NT2/D1 (cell line): ENCODE measurements around the gene MVK.

Experiments used
- DNase-seq: peaks from one replicate; pipeline ENCODE4 v3.0.0-alpha.2; 2011; ENCODE audit warnings: low read depth, low spot score
- H3K27me3 ChIP-seq: 2 replicates; pipeline ENCODE4 v1.6.0; 2011; ENCODE audit warnings: mild to moderate bottlenecking; ENCODE audit not compliant: insufficient read length, insufficient read depth
- H3K36me3 ChIP-seq: 2 replicates; pipeline ENCODE4 v1.6.1; 2011; ENCODE audit warnings: mild to moderate bottlenecking, low read length, mixed read lengths; ENCODE audit not compliant: insufficient read depth, insufficient read length
- H3K4me1 ChIP-seq: 2 replicates; pipeline ENCODE4 v1.5.1; 2011; ENCODE audit not compliant: insufficient read depth, insufficient read length
- H3K4me3 ChIP-seq: 2 replicates; pipeline ENCODE4 v1.5.1; 2011; ENCODE audit warnings: low read depth; ENCODE audit not compliant: insufficient read length
- H3K9ac ChIP-seq: 2 replicates; pipeline ENCODE4 v1.6.0; 2011; ENCODE audit warnings: low read depth; ENCODE audit not compliant: insufficient read length
- H3K9me3 ChIP-seq: 2 replicates; pipeline ENCODE4 v1.5.1; 2011; ENCODE audit warnings: mild to moderate bottlenecking, low read length; ENCODE audit not compliant: insufficient read depth
- SUZ12 ChIP-seq: IDR thresholded peaks from 2 replicates; pipeline ENCODE4 v1.6.1; 2011; ENCODE audit not compliant: insufficient read length, insufficient read depth; ENCODE audit errors: extremely low read depth
- YY1 ChIP-seq: IDR thresholded peaks from 2 replicates; pipeline ENCODE4 v1.6.1; 2011; ENCODE audit not compliant: insufficient read length, insufficient read depth
- ZNF274 ChIP-seq: IDR thresholded peaks from 2 replicates; pipeline ENCODE4 v1.6.1; 2011; ENCODE audit warnings: mild to moderate bottlenecking, low read depth, low read length

Gene MVK

DNA sequence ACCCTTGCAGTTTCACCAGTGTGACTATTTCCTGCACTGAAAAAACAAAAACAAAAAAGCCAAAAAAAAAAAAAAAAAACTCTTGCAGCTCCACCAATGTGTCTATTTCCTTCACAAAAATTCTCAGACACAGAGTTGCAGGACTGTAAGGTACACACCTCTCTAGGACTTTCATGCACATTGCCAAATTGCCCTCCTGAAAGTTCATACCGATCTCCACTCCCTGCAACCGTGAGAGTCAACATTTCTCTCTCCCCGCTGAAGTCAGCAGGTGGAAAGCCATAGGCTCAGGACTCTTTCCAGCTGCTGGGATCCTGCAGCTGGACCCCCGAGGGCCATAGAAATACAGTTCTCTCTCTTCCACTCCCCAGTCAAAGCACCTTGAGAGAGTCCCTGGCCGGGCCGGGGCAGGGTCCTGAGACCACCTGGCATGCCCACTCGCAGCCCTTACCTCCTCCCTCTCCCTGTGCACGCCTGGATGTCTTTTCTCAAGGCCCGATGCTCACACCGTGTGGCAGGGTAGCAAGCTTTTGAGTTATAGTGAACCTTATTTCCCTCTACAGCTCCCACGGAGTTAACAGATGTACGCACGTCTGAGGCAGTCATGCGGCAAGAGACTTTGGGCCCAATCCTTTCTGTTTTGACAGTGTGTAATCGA lies 23.9 kb upstream of the MVK start:
- Histone ChIP-seq H3K4me3 (no peak overlapping the region), H3K9me3 (no peaks in the 10 kb centered on the region), H3K36me3 (no peaks in the 10 kb centered on the region), H3K9ac (no peak overlapping the region), H3K27me3 (no peaks in the 10 kb centered on the region), H3K4me1 (peaks cover 10% of the 10 kb centered on the region)
- no peak for DNase-seq
- TF ChIP-seq ZNF274 (no peak), SUZ12 (no peak), YY1 (no peak)

DNA sequence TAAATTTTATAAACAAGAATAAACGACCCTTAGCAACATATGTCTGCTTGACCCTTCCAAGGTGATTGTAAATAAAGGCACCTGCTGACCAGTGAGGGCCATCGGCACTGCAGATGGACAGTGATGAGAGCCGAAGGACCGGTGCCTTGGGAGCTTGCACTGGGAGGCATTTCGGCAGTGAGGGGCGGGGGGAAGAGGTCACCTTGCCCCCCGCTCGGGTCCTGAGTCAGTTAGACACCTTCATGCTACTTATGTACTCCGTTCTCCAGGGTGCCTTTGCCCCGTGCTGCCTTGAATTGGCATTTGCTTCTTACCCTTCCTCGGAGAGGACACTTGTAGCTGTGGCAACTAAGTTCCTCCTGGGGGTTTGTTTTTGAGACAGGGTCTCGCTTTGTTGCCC lies 23.3 kb upstream of the MVK start:
- DNase-seq: no peak
- Histone ChIP-seq H3K4me3 (no peak overlapping the region), H3K9me3 (no peaks in the 10 kb centered on the region), H3K4me1 (peaks cover 4% of the 10 kb centered on the region), H3K9ac (no peak overlapping the region), H3K36me3 (no peaks in the 10 kb centered on the region), H3K27me3 (no peaks in the 10 kb centered on the region)
- TF ChIP-seq YY1: no peak
- no peak for TF ChIP-seq SUZ12
- TF ChIP-seq ZNF274: no peak

DNA sequence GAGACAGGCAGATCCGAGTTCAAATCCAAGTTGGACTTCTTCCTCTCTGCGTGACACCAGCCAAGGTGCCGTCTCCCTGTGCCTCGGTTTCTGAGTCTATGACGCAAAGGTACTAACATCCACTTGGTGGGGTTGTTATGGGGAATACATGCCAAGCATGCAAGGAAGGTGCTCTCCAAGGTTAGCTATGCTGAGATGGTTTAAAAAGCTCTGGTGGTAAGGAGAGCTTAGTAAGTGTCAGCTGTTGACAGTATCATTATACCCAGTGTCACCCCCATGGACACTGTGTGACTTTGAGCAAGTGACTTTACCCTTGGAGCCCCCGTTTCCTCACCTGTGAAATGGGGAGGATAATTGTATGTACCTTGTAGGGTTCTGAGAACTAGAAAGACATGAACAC lies 22.5 kb upstream of the MVK start:
- no peaks in the 10 kb centered on the region for H3K36me3 ChIP-seq
- H3K9ac ChIP-seq: no peak overlapping the region
- no peaks in the 10 kb centered on the region for H3K9me3 ChIP-seq
- no peak overlapping the region for H3K4me3 ChIP-seq
- TF ChIP-seq YY1: no peak
- no peak for TF ChIP-seq ZNF274
- no peak for TF ChIP-seq SUZ12
- peaks cover 3% of the 10 kb centered on the region for H3K4me1 ChIP-seq
- no peaks in the 10 kb centered on the region for H3K27me3 ChIP-seq
- no peak for DNase-seq

DNA sequence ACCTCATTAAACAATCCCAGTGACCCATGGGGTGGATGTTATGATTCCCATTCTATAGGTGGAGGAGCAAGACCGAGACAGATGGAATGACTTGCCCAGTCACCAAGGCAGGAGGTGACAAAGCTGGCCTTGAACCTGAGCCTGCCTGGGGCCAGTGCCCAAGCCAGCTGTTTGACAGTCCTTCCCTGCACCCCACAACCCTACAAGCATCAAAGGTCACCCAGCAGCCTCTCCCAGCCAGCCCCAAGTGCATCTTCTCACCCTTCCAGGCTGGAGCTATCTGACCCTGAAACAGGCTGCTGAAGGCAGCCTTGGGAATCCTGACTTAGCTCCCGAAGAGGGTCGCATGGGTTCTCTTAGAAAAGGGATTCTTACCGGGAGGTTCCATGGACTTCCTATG lies 20.6 kb upstream of the MVK start:
- DNase-seq: no peak
- Histone ChIP-seq H3K4me3 (no peak overlapping the region), H3K9ac (no peak overlapping the region), H3K27me3 (no peaks in the 10 kb centered on the region), H3K9me3 (no peaks in the 10 kb centered on the region), H3K4me1 (peaks cover 3% of the 10 kb centered on the region), H3K36me3 (peaks cover 14% of the 10 kb centered on the region)
- no peak for TF ChIP-seq ZNF274

DNA sequence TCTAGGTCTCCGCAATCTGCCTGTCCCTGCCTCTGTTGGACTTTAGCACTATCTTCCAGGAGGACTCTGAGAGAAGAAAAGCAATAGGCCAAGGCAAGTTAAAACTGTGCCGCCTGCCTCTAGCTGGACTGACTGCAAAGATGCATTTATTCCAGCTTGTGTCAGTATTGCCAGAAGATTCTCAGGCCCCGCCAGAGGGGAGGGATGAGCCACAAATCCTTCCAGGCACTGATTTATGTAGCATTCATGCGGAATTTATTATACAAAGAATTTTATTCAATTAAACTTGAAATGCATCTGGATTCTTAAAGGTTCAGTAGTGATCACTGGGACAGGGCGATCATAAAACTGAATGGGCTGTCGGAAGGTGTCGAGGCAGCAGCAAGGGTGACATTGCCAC lies 20.1 kb upstream of the MVK start:
- no peak for DNase-seq
- Histone ChIP-seq H3K27me3 (no peaks in the 10 kb centered on the region), H3K9me3 (no peaks in the 10 kb centered on the region), H3K4me1 (peaks cover 3% of the 10 kb centered on the region), H3K4me3 (no peak overlapping the region), H3K9ac (no peak overlapping the region), H3K36me3 (peaks cover 15% of the 10 kb centered on the region)
- no peak for TF ChIP-seq SUZ12
- TF ChIP-seq YY1: no peak
- no peak for TF ChIP-seq ZNF274

DNA sequence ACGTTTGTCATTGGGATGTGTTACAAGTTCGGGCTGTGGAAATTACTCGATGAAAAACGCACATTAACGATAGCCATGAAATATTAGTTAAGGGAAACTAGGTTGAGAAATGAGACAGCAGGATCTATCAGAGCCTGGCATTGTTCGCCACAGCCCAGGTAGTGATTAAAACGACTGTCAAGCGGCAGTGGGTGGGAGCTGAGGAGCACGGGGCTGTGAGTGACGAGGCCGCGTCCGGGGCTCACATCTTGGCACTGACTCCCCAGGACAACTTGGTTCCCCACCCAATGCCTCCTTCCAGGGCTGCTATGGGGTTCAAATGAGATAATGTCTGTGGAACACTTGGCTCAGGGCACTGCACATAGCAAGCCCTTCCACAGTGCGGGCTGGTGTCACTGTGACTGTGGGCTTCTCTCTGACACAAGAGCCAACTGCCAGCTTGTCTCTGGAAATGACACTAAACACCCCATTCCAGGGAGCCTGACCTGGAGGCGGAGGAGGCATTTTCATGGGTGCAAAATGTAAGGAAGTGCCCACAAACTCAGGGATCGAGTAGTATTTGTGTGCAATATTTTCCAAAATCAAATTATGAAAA lies 19.6 kb upstream of the MVK start:
- Histone ChIP-seq H3K9ac (no peak overlapping the region), H3K36me3 (peaks cover 15% of the 10 kb centered on the region), H3K4me3 (no peak overlapping the region), H3K4me1 (peaks cover 3% of the 10 kb centered on the region), H3K9me3 (no peaks in the 10 kb centered on the region), H3K27me3 (no peaks in the 10 kb centered on the region)
- TF ChIP-seq SUZ12 (no peak), YY1 (no peak), ZNF274 (no peak)
- DNase-seq: no peak

DNA sequence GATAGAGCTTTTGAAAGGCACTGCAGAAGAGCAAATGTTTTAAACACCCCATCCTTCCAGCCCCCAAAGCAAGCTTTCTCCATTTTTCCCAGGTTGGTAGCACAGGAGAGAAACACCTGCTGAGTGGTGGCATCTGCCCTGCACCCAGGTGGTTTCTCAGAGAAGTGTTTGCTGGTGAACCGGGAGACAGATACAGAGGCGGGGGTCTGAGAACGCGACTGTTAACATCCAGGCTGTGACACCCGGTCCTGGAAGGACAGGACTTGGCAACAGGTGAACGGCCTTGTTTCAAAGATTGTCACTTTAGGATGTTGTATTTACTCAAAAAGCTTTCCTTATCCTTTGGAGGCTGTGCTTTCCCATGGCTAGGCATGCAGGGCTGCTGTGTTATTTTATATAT lies 18.8 kb upstream of the MVK start:
- H3K36me3 ChIP-seq: peaks cover 15% of the 10 kb centered on the region

More for the DNA sequence above, 18.8 kb upstream of the MVK start:
- no peak for DNase-seq
- Histone ChIP-seq H3K9ac (no peak overlapping the region), H3K4me1 (peaks cover 3% of the 10 kb centered on the region), H3K27me3 (no peaks in the 10 kb centered on the region), H3K9me3 (no peaks in the 10 kb centered on the region), H3K4me3 (no peak overlapping the region)
- TF ChIP-seq YY1 (no peak), SUZ12 (no peak), ZNF274 (no peak)
